GM23248 (cell line): ENCODE measurements around the gene TGM1. TPM values are rescaled to one million over a fixed set of nuclear protein-coding genes. Genes with fewer than 3 reads are reported as not detected.

ENCODE experiments used
- DNase-seq: peaks from one replicate; pipeline ENCODE4 v3.0.0-alpha.2; 2015
- H2AFZ ChIP-seq: fragments of 200-600 bp; sonication (generic); 2 replicates; pipeline ENCODE4 v1.6.1; 2016; ENCODE audit warnings: antibody characterized with exemption
- H3F3A ChIP-seq: fragments of 200-600 bp; sonication (generic); 2 replicates; pipeline ENCODE4 v1.6.1; 2016; ENCODE audit warnings: mild to moderate bottlenecking, antibody characterized with exemption, mixed run types; ENCODE audit not compliant: insufficient read depth
- H3K27ac ChIP-seq: fragments of 200-600 bp; sonication (generic); 2 replicates; pipeline ENCODE4 v1.5.1; 2016; ENCODE audit warnings: mild to moderate bottlenecking
- H3K27me3 ChIP-seq: fragments of 200-600 bp; sonication (generic); replicated peaks from 2 replicates; pipeline ENCODE4 v1.6.1; 2016; ENCODE audit warnings: mild to moderate bottlenecking; ENCODE audit not compliant: insufficient read depth
- H3K36me3 ChIP-seq: fragments of 200-600 bp; sonication (generic); 2 replicates; pipeline ENCODE4 v1.6.1; 2016; ENCODE audit warnings: low read depth, mild to moderate bottlenecking
- H3K4me1 ChIP-seq: fragments of 200-600 bp; sonication (generic); 2 replicates; pipeline ENCODE4 v1.6.1; 2016; ENCODE audit warnings: mild to moderate bottlenecking; ENCODE audit not compliant: insufficient read depth
- H3K4me2 ChIP-seq: fragments of 200-600 bp; sonication (generic); one replicate; pipeline ENCODE4 v1.6.1; 2016; ENCODE audit warnings: mild to moderate bottlenecking; ENCODE audit not compliant: unreplicated experiment
- H3K4me3 ChIP-seq: fragments of 200-600 bp; sonication (generic); 2 replicates; pipeline ENCODE4 v1.5.1; 2016; ENCODE audit warnings: mild to moderate bottlenecking
- H3K79me2 ChIP-seq: fragments of 200-600 bp; sonication (generic); 2 replicates; pipeline ENCODE4 v1.6.1; 2016; ENCODE audit warnings: mild to moderate bottlenecking; ENCODE audit not compliant: insufficient read depth
- H3K9ac ChIP-seq: fragments of 200-600 bp; sonication (generic); 2 replicates; pipeline ENCODE4 v1.6.1; 2016; ENCODE audit warnings: mild to moderate bottlenecking
- H3K9me2 ChIP-seq: fragments of 200-600 bp; sonication (generic); 2 replicates; pipeline ENCODE4 v1.6.1; 2016; ENCODE audit warnings: mixed run types, mild to moderate bottlenecking, moderate library complexity; ENCODE audit not compliant: insufficient read depth
- H3K9me3 ChIP-seq: fragments of 200-600 bp; sonication (generic); one replicate; pipeline ENCODE4 v1.6.1; 2017; ENCODE audit warnings: low read depth
- H4K20me1 ChIP-seq: fragments of 200-600 bp; sonication (generic); 2 replicates; pipeline ENCODE4 v1.6.0; 2016; ENCODE audit not compliant: insufficient read depth
- EZH2 ChIP-seq: fragments of 200-600 bp; sonication (generic); IDR thresholded peaks from 2 replicates; pipeline ENCODE4 v1.6.1; 2018; ENCODE audit warnings: antibody characterized with exemption, mild to moderate bottlenecking; ENCODE audit not compliant: insufficient read depth, poor library complexity, severe bottlenecking
- EZH2phosphoT487 ChIP-seq: fragments of 200-600 bp; sonication (generic); IDR thresholded peaks from 2 replicates; pipeline ENCODE4 v1.6.1; 2018; ENCODE audit warnings: antibody characterized with exemption, moderate library complexity, mild to moderate bottlenecking, low read depth; ENCODE audit not compliant: insufficient read depth
- WGBS, 2 experiments: methylation state at CpG; one replicate each; pipeline ENCODE4 v1.1.6; 2015 to 2017; ENCODE audit warnings: low lambda C conversion rate in 2 of 2, low coverage in 1 of 2; ENCODE audit errors: missing lambda C conversion rate in 2 of 2; 5-methylcytosine and 5-hydroxymethylcytosine counted together
- in situ Hi-C: fragments of 300-500 bp; cut with MboI; formaldehyde crosslinking; loops from 2 replicates; pipeline ENCODE4 v1.15.0; 2020
- polyA plus RNA-seq: library from polyadenylated mRNA; unstranded; fragments of >200 nt; fragmentation: Nextera tagmentation; extraction: Ambion mirVana; gene quantifications from 2 replicates; pipeline ENCODE4 v1.2.1, GENCODE V29; 2016
- total RNA-seq: library from RNA; depleted of rRNA; stranded (reverse); fragments of >200 nt; shearing (Covaris generic); gene quantifications from 2 replicates; pipeline ENCODE4 v1.2.3, GENCODE V29; 2014

Gene TGM1
- total and polyA plus RNA-seq, 2 experiments from 2014 or later, result 0.34 to 1.3 TPM

DNA sequence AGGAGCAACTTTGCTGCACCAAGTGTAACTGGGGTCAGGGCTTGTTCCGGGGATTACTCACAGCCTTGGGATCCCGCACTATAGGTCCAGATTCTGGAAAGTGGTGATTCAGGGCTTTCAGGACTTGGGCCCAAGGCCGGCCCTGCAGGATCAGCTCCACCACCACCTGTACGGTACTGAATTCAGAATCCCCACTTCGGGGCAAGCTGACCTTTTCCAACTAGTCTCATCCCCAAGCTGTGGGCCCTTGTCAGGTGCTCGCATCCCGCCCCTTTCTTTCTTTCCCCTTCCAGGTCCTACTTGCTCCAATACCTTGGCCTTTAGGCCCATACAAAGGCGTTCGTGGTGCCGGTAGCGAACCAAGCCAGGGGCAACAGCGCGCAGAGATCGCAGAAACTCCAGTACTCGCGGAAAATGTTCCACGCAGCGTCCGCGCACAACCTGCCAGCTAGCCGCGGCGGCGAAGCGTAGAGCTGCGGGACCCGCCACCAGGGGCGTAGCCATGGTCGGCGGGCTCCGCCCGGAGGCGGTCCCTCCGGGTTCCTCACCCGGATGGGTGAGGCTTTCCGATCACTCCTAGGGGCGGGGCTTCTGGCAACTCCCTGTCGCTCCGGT lies 21.0 kb downstream of the TGM1 start:
- H4K20me1 ChIP-seq, result no peaks in the 10 kb centered on the region
- peak overlapping the region; percentile 97 for H3K4me3 ChIP-seq
- peak overlapping the region; percentile 91 for H3K9ac ChIP-seq
- peaks cover 28% of the 10 kb centered on the region for H3K36me3 ChIP-seq
- H3K4me2 ChIP-seq, result peak overlapping the region; percentile 85
- H2AFZ ChIP-seq, result peak overlapping the region; percentile 87
- 0 to 1% methylated on average over 27 to 39 of the region's 39 CpGs for WGBS, 2 experiments
- H3K27me3 ChIP-seq, result no peaks in the 10 kb centered on the region
- DNase-seq, result peak; percentile 99
- H3F3A ChIP-seq, result peaks cover 44% of the 10 kb centered on the region
- H3K9me2 ChIP-seq, result no peaks in the 10 kb centered on the region
- H3K9me3 ChIP-seq, result no peaks in the 10 kb centered on the region
- peak overlapping the region; percentile 98 for H3K27ac ChIP-seq
- TF ChIP-seq EZH2phosphoT487, result no peak
- TF ChIP-seq EZH2, result no peak
- peaks cover 36% of the 10 kb centered on the region for H3K79me2 ChIP-seq
- peaks cover 33% of the 10 kb centered on the region for H3K4me1 ChIP-seq
- in situ Hi-C loops, result loop anchor here (10.0 kb wide), 1 partner anchor 53 kb away; the partner anchor contains the start of genes DHRS1 and NOP9

DNA sequence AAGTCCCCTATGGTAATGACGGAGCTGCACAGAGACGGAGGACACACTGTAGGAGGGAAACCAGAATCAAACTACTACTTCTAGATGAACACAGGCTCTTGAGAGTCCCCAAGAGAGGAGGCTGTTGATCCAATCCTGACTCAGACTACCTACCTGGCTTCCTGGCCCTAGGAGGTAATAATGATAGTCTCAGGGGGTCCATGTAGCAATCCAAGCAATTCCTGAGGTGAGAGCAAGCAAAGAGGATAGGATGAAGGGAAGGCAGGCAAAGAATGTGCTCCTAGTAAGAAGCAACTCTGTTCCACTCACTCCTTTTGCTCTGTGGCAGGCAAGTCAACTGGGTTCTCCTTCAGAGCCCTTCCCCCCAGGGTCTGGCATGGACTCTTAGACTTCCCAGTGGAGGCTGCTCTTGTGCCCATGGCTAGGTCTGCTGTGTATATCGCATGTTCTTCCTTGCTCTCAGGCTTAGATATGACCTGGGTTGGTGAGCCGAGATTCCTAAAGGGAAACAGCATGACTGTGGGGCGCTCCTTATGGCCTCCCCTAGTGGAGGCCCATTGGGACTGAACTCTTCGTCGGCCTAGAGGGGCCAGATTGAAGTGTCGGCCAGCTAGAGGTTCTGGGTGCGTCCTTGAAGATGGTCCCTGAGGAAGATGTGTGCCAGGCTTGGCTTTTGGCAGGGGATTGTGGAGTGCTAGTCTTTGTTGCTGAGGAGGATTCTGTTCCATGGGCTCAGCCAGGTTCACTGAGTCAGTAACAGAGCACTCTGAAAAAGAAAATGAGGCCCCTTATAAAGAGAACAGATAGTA lies 22.7 kb downstream of the TGM1 start:
- in situ Hi-C loops, result loop anchor here (10.0 kb wide), 1 partner anchor 54 kb away; the partner anchor contains the start of genes DHRS1 and NOP9
- Histone ChIP-seq H3K9ac (peak overlapping the region; percentile 91; the same call in 1 of the 2 replicates), H3K4me1 (peaks cover 33% of the 10 kb centered on the region), H4K20me1 (no peaks in the 10 kb centered on the region), H3K4me3 (no peak overlapping the region), H3K36me3 (peaks cover 37% of the 10 kb centered on the region), H3K79me2 (peaks cover 51% of the 10 kb centered on the region), H2AFZ (no peak overlapping the region), H3K27me3 (no peaks in the 10 kb centered on the region), H3K27ac (0 out of 2 replicates have a peak overlapping the region, but pooled peaks have one; percentile 98), H3K4me2 (peak overlapping the region; percentile 27), H3F3A (peaks cover 44% of the 10 kb centered on the region), H3K9me3 (no peaks in the 10 kb centered on the region), H3K9me2 (no peaks in the 10 kb centered on the region)
- WGBS, 2 experiments, result 91 to 94% methylated on average over 9 of the region's 9 CpGs
- no peak for DNase-seq
- TF ChIP-seq EZH2phosphoT487 (no peak), EZH2 (no peak)

GRCh38 chr14:24238527-24239037 lies 24.4 kb downstream of the TGM1 start:
- WGBS, 2 experiments, result 96 to 98% methylated on average over 5 of the region's 5 CpGs
- H3F3A ChIP-seq, result peaks cover 40% of the 10 kb centered on the region
- H3K9me2 ChIP-seq, result no peaks in the 10 kb centered on the region
- DNase-seq, result no peak
- peaks cover 37% of the 10 kb centered on the region for H3K36me3 ChIP-seq
- H3K4me2 ChIP-seq, result no peak overlapping the region
- H3K27ac ChIP-seq, result no peak overlapping the region
- no peak overlapping the region for H2AFZ ChIP-seq
- H3K79me2 ChIP-seq, result peaks cover 68% of the 10 kb centered on the region
- no peak for TF ChIP-seq EZH2phosphoT487
- H3K27me3 ChIP-seq, result no peaks in the 10 kb centered on the region
- peaks cover 39% of the 10 kb centered on the region for H3K4me1 ChIP-seq
- H3K9me3 ChIP-seq, result no peaks in the 10 kb centered on the region
- in situ Hi-C loops, result no loop called here
- no peak overlapping the region for H3K9ac ChIP-seq
- H4K20me1 ChIP-seq, result no peaks in the 10 kb centered on the region
- no peak overlapping the region for H3K4me3 ChIP-seq

GRCh38 chr14:24238123-24238522 lies 24.9 kb downstream of the TGM1 start:
- Histone ChIP-seq H3K9me2 (no peaks in the 10 kb centered on the region), H3K27me3 (no peaks in the 10 kb centered on the region), H3K79me2 (peaks cover 73% of the 10 kb centered on the region), H3K9ac (no peak overlapping the region), H3K4me1 (peaks cover 40% of the 10 kb centered on the region), H4K20me1 (no peaks in the 10 kb centered on the region), H3K27ac (no peak overlapping the region), H3F3A (peaks cover 35% of the 10 kb centered on the region), H2AFZ (no peak overlapping the region), H3K36me3 (peaks cover 37% of the 10 kb centered on the region), H3K4me2 (no peak overlapping the region), H3K9me3 (no peaks in the 10 kb centered on the region), H3K4me3 (no peak overlapping the region)
- in situ Hi-C loops, result no loop called here
- DNase-seq, result no peak
- whole genome bisulfite sequencing, 2 experiments, result 70 to 79% methylated on average over 5 of the region's 5 CpGs
- TF ChIP-seq EZH2phosphoT487 (no peak), EZH2 (no peak)
